Activated naive CD4-positive, alpha-beta T cell treated with anti-CD3 and anti-CD28 coated beads for 36 hours (primary cell): ENCODE data around the gene COLEC12. TPM values are rescaled to one million over a fixed set of nuclear protein-coding genes. Genes with fewer than 3 reads are reported as not detected.

Source experiments
- CTCF ChIA-PET: fragments of 350-600 bp; sonication (Branson Sonifier 250); formaldehyde crosslinking; loops from one replicate; lab custom pipeline; 2021; ENCODE audit warnings: antibody characterized with exemption; lab: Charles Lee
- DNase-seq: peaks from one replicate; pipeline ENCODE4 v3.0.0-alpha.2; 2020
- H3K27ac Mint-ChIP-seq: one replicate; pipeline ENCODE4 v1.8.0; 2021; ENCODE audit warnings: mild to moderate bottlenecking, mixed read lengths
- H3K27me3 Mint-ChIP-seq: one replicate; pipeline ENCODE4 v1.8.0; 2021; ENCODE audit warnings: low read depth, mixed read lengths
- H3K36me3 Mint-ChIP-seq: one replicate; pipeline ENCODE4 v1.8.0; 2021; ENCODE audit warnings: low read depth, mixed read lengths
- H3K4me1 Mint-ChIP-seq: one replicate; pipeline ENCODE4 v1.8.0; 2021; ENCODE audit warnings: low read depth, mixed read lengths
- H3K4me3 Mint-ChIP-seq: one replicate; pipeline ENCODE4 v1.8.0; 2021; ENCODE audit warnings: mild to moderate bottlenecking, moderate library complexity, mixed read lengths
- H3K9me3 Mint-ChIP-seq: one replicate; pipeline ENCODE4 v1.8.0; 2021; ENCODE audit warnings: mixed read lengths
- intact Hi-C: fragments of 100-400 bp; cut with micrococcal nuclease; formaldehyde crosslinking; loops from one replicate; pipeline ENCODE4 v1.15.1; 2023
- total RNA-seq, 2 experiments: library from RNA; stranded (reverse); gene quantifications; one replicate each; pipeline ENCODE4 v1.2.3, GENCODE V29; 2021

Gene COLEC12
- total RNA-seq, 2 experiments from 2014 or later, result not detected

GRCh38 chr18:463827-464541, 36.5 kb downstream of the COLEC12 start:
- H3K27ac Mint-ChIP-seq, result no peak overlapping the region
- no peak overlapping the region for H3K4me3 Mint-ChIP-seq
- intact Hi-C loops, result no loop called here
- H3K36me3 Mint-ChIP-seq, result no peaks in the 10 kb centered on the region
- CTCF ChIA-PET, result no interaction called here
- H3K4me1 Mint-ChIP-seq, result no peaks in the 10 kb centered on the region
- no peak for DNase-seq
- H3K27me3 Mint-ChIP-seq, result peaks cover 32% of the 10 kb centered on the region
- peaks cover 2% of the 10 kb centered on the region for H3K9me3 Mint-ChIP-seq

- H3K27me3 Mint-ChIP-seq, result peaks cover 33% of the 10 kb centered on the region
- intact Hi-C loops, result no loop called here
- H3K9me3 Mint-ChIP-seq, result peaks cover 2% of the 10 kb centered on the region
- no peak overlapping the region for H3K4me3 Mint-ChIP-seq
- DNase-seq, result no peak
- H3K36me3 Mint-ChIP-seq, result no peaks in the 10 kb centered on the region
- CTCF ChIA-PET, result no interaction called here
- H3K27ac Mint-ChIP-seq, result no peak overlapping the region
- no peaks in the 10 kb centered on the region for H3K4me1 Mint-ChIP-seq
Observed at GRCh38 chr18:463403-463802, 37.1 kb downstream of the COLEC12 start.

- intact Hi-C loops, result no loop called here
- H3K4me3 Mint-ChIP-seq, result no peak overlapping the region
- no peak for DNase-seq
- H3K36me3 Mint-ChIP-seq, result no peaks in the 10 kb centered on the region
- H3K9me3 Mint-ChIP-seq, result peaks cover 2% of the 10 kb centered on the region
- H3K27ac Mint-ChIP-seq, result no peak overlapping the region
- CTCF ChIA-PET, result no interaction called here
- no peaks in the 10 kb centered on the region for H3K4me1 Mint-ChIP-seq
- peaks cover 39% of the 10 kb centered on the region for H3K27me3 Mint-ChIP-seq
Observed at GRCh38 chr18:461762-462161, 38.7 kb downstream of the COLEC12 start.

- no peak overlapping the region for H3K4me3 Mint-ChIP-seq
- peaks cover 41% of the 10 kb centered on the region for H3K27me3 Mint-ChIP-seq
- H3K4me1 Mint-ChIP-seq, result no peaks in the 10 kb centered on the region
- peaks cover 2% of the 10 kb centered on the region for H3K9me3 Mint-ChIP-seq
- intact Hi-C loops, result no loop called here
- H3K36me3 Mint-ChIP-seq, result no peaks in the 10 kb centered on the region
- DNase-seq, result no peak
- no peak overlapping the region for H3K27ac Mint-ChIP-seq
- CTCF ChIA-PET, result no interaction called here
Observed at GRCh38 chr18:460791-461190, 39.7 kb downstream of the COLEC12 start.

- intact Hi-C loops, result no loop called here
- Mint-ChIP-seq H3K27ac (no peak overlapping the region), H3K4me1 (no peaks in the 10 kb centered on the region), H3K9me3 (peaks cover 2% of the 10 kb centered on the region), H3K36me3 (no peaks in the 10 kb centered on the region), H3K27me3 (peaks cover 44% of the 10 kb centered on the region), H3K4me3 (no peak overlapping the region)
- no peak for DNase-seq
- CTCF ChIA-PET, result interaction anchor here (0.6 kb wide), 1 partner anchor 64 kb away, joined by 4 read pairs; no protein-coding TSS in a partner anchor
Observed at GRCh38 chr18:459814-460593, 40.5 kb downstream of the COLEC12 start.

- CTCF ChIA-PET, result interaction anchor here (0.6 kb wide), 1 partner anchor 148 kb away, joined by 5 read pairs; no protein-coding TSS in a partner anchor
- Mint-ChIP-seq H3K27ac (no peak overlapping the region), H3K4me1 (no peaks in the 10 kb centered on the region), H3K36me3 (peaks cover 1% of the 10 kb centered on the region), H3K27me3 (peaks cover 32% of the 10 kb centered on the region), H3K4me3 (no peak overlapping the region), H3K9me3 (peaks cover 3% of the 10 kb centered on the region)
- intact Hi-C loops, result no loop called here
- DNase-seq, result no peak
Observed at GRCh38 chr18:457521-458412, 42.7 kb downstream of the COLEC12 start.

- Mint-ChIP-seq H3K27me3 (peaks cover 29% of the 10 kb centered on the region), H3K27ac (no peak overlapping the region), H3K36me3 (peaks cover 1% of the 10 kb centered on the region), H3K4me1 (no peaks in the 10 kb centered on the region), H3K9me3 (peaks cover 7% of the 10 kb centered on the region), H3K4me3 (no peak overlapping the region)
- DNase-seq, result no peak
- intact Hi-C loops, result no loop called here
- CTCF ChIA-PET, result no interaction called here
Observed at GRCh38 chr18:457140-457519, 43.4 kb downstream of the COLEC12 start.

GRCh38 chr18:456361-457139, 44.0 kb downstream of the COLEC12 start:
- intact Hi-C loops, result no loop called here
- H3K36me3 Mint-ChIP-seq, result peaks cover 1% of the 10 kb centered on the region
- H3K27me3 Mint-ChIP-seq, result peaks cover 24% of the 10 kb centered on the region
- CTCF ChIA-PET, result no interaction called here
- H3K27ac Mint-ChIP-seq, result no peak overlapping the region
- H3K4me3 Mint-ChIP-seq, result no peak overlapping the region
- DNase-seq, result no peak
- peaks cover 8% of the 10 kb centered on the region for H3K9me3 Mint-ChIP-seq
- no peaks in the 10 kb centered on the region for H3K4me1 Mint-ChIP-seq

- peaks cover 1% of the 10 kb centered on the region for H3K36me3 Mint-ChIP-seq
- H3K27me3 Mint-ChIP-seq, result peaks cover 19% of the 10 kb centered on the region
- CTCF ChIA-PET, result no interaction called here
- no peak overlapping the region for H3K4me3 Mint-ChIP-seq
- no peaks in the 10 kb centered on the region for H3K4me1 Mint-ChIP-seq
- DNase-seq, result no peak
- peaks cover 21% of the 10 kb centered on the region for H3K9me3 Mint-ChIP-seq
- H3K27ac Mint-ChIP-seq, result no peak overlapping the region
- intact Hi-C loops, result no loop called here
Observed at GRCh38 chr18:453400-453799, 47.1 kb downstream of the COLEC12 start.

GRCh38 chr18:452816-453215, 47.7 kb downstream of the COLEC12 start:
- CTCF ChIA-PET, result no interaction called here
- Mint-ChIP-seq H3K27me3 (peaks cover 22% of the 10 kb centered on the region), H3K4me1 (no peaks in the 10 kb centered on the region), H3K27ac (no peak overlapping the region), H3K4me3 (no peak overlapping the region), H3K9me3 (peaks cover 21% of the 10 kb centered on the region), H3K36me3 (peaks cover 1% of the 10 kb centered on the region)
- DNase-seq, result no peak
- intact Hi-C loops, result no loop called here

- no peak for DNase-seq
- CTCF ChIA-PET, result no interaction called here
- intact Hi-C loops, result no loop called here
- Mint-ChIP-seq H3K36me3 (no peaks in the 10 kb centered on the region), H3K4me1 (no peaks in the 10 kb centered on the region), H3K27ac (no peak overlapping the region), H3K4me3 (no peak overlapping the region), H3K9me3 (peaks cover 19% of the 10 kb centered on the region), H3K27me3 (peaks cover 6% of the 10 kb centered on the region)
Observed at GRCh38 chr18:449374-449773, 51.1 kb downstream of the COLEC12 start.
